Neutrophil (primary cell): Measurements from ENCODE around the gene CEP290.
A peak's percentile ranks its signal among the peaks of the same experiment; 100 is the strongest.

ENCODE experiments used
- H3K27ac ChIP-seq: fragments of 200-600 bp; sonication (generic); 2 replicates; pipeline ENCODE4 v1.5.1; 2016; ENCODE audit warnings: mild to moderate bottlenecking, moderate library complexity
- H3K27me3 ChIP-seq: fragments of 200-600 bp; sonication (generic); 2 replicates; pipeline ENCODE4 v1.6.0; 2016; ENCODE audit warnings: mild to moderate bottlenecking
- H3K36me3 ChIP-seq: fragments of 200-600 bp; sonication (generic); 2 replicates; pipeline ENCODE4 v1.5.1; 2017
- H3K4me1 ChIP-seq, 2 experiments: fragments of 200-600 bp in 1 of 2; sonication (generic) in 1 of 2; 1 replicate in 1 of 2; 2 replicates in 1 of 2; pipeline versions ENCODE4 v1.5.1 to v1.6.1; 2013 to 2016; ENCODE audit warnings: low read depth in 1 of 2, low read length in 1 of 2, mild to moderate bottlenecking in 1 of 2, moderate library complexity in 1 of 2; ENCODE audit not compliant: control insufficient read depth in 1 of 2, insufficient read depth in 1 of 2
- H3K4me3 ChIP-seq, 2 experiments: fragments of 200-600 bp in 1 of 2; sonication (generic) in 1 of 2; 1 replicate in 1 of 2; 2 replicates in 1 of 2; pipeline ENCODE4 v1.5.1; 2013 to 2016; ENCODE audit warnings: low read depth in 1 of 2, low read length in 1 of 2, mild to moderate bottlenecking in 1 of 2, moderate library complexity in 1 of 2
- H3K9me3 ChIP-seq: fragments of 200-600 bp; sonication (generic); 2 replicates; pipeline ENCODE4 v1.5.1; 2016
- CTCF ChIP-seq: fragments of 200-600 bp; sonication (generic); IDR thresholded peaks from 2 replicates; pipeline ENCODE4 v1.5.1; 2016; ENCODE audit warnings: antibody characterized with exemption

CEP290 gene

GRCh38 chr12:88141774-88142609 lies at the start of gene CEP290, which contains the start of gene TMTC3:
CEP290 (minus strand) TSS chr12:88142088; CDS start chr12:88141307, 781 bp downstream.
TMTC3 (plus strand) TSS chr12:88142307; CDS start chr12:88148316, 6,009 bp downstream.
- Histone ChIP-seq H3K4me3 (peak within 1 kb of the TSS; percentile 63 to 83), H3K36me3 (no peaks in the 10 kb centered on the region), H3K27me3 (no peaks in the 10 kb centered on the region), H3K4me1 (peaks cover 12 to 17% of the 10 kb centered on the region in 2 experiments), H3K9me3 (no peaks in the 10 kb centered on the region), H3K27ac (peak within 1 kb of the TSS; percentile 64)
- no peak for TF ChIP-seq CTCF

GRCh38 chr12:88188180-88188579 lies 46.3 kb upstream of the CEP290 start:
- peaks cover 9% of the 10 kb centered on the region for H3K36me3 ChIP-seq
- no peaks in the 10 kb centered on the region for H3K4me1 ChIP-seq
- no peaks in the 10 kb centered on the region for H3K27me3 ChIP-seq
- H3K9me3 ChIP-seq = no peaks in the 10 kb centered on the region
- TF ChIP-seq CTCF = no peak
- no peak overlapping the region for H3K27ac ChIP-seq
- H3K4me3 ChIP-seq = no peak overlapping the region

- H3K4me3 ChIP-seq = no peak overlapping the region
- no peak overlapping the region for H3K27ac ChIP-seq
- no peaks in the 10 kb centered on the region for H3K4me1 ChIP-seq
- no peaks in the 10 kb centered on the region for H3K27me3 ChIP-seq
- TF ChIP-seq CTCF = no peak
- no peaks in the 10 kb centered on the region for H3K9me3 ChIP-seq
- peaks cover 5% of the 10 kb centered on the region for H3K36me3 ChIP-seq
Observed at GRCh38 chr12:88187571-88187970, 45.7 kb upstream of the CEP290 start.

DNA sequence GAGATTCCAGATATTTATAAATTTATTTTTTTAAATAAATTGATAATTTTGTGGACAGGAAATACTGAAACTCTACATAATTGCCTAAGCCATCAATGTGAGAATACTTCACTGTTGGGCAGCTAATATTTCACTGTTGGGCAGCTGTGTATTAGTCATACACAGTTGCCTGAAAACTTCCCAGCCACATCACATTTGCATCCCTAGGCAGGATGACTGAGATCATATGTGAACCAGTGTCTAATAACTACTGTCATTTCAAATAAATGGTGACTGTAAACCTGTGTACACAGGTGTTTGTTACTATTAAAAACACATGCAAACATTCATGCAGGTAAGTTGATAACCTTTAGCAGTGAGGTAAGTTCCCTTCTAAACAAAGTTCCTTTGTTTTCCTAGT lies 44.1 kb upstream of the CEP290 start:
- H3K36me3 ChIP-seq = peaks cover 3% of the 10 kb centered on the region
- no peaks in the 10 kb centered on the region for H3K4me1 ChIP-seq
- no peaks in the 10 kb centered on the region for H3K9me3 ChIP-seq
- no peaks in the 10 kb centered on the region for H3K27me3 ChIP-seq
- H3K4me3 ChIP-seq = no peak overlapping the region
- no peak overlapping the region for H3K27ac ChIP-seq
- no peak for TF ChIP-seq CTCF

- H3K4me3 ChIP-seq = no peak overlapping the region
- no peak for TF ChIP-seq CTCF
Observed at GRCh38 chr12:88185279-88185678, 43.4 kb upstream of the CEP290 start.

More at GRCh38 chr12:88185279-88185678, 43.4 kb upstream of the CEP290 start:
- Histone ChIP-seq H3K36me3 (peaks cover 9% of the 10 kb centered on the region), H3K9me3 (no peaks in the 10 kb centered on the region), H3K27me3 (no peaks in the 10 kb centered on the region), H3K4me1 (no peaks in the 10 kb centered on the region), H3K27ac (no peak overlapping the region)
